OCI-LY3 (cell line): ENCODE data around the gene WDR90.

Experiments
- EZH2phosphoT487 ChIP-seq: fragments of 200-600 bp; shearing (Covaris generic); IDR thresholded peaks from 2 replicates; pipeline ENCODE4 v1.6.1; 2018; ENCODE audit warnings: antibody characterized with exemption, mixed run types, low read depth
- TF ChIP-seq, protein P1 (sequence below): fragments of 200-600, 300-600 bp; sonication (generic); IDR thresholded peaks from 2 replicates; pipeline ENCODE4 v1.5.1; 2014; ENCODE audit warnings: antibody characterized with exemption, low read length, low read depth

DNA sequence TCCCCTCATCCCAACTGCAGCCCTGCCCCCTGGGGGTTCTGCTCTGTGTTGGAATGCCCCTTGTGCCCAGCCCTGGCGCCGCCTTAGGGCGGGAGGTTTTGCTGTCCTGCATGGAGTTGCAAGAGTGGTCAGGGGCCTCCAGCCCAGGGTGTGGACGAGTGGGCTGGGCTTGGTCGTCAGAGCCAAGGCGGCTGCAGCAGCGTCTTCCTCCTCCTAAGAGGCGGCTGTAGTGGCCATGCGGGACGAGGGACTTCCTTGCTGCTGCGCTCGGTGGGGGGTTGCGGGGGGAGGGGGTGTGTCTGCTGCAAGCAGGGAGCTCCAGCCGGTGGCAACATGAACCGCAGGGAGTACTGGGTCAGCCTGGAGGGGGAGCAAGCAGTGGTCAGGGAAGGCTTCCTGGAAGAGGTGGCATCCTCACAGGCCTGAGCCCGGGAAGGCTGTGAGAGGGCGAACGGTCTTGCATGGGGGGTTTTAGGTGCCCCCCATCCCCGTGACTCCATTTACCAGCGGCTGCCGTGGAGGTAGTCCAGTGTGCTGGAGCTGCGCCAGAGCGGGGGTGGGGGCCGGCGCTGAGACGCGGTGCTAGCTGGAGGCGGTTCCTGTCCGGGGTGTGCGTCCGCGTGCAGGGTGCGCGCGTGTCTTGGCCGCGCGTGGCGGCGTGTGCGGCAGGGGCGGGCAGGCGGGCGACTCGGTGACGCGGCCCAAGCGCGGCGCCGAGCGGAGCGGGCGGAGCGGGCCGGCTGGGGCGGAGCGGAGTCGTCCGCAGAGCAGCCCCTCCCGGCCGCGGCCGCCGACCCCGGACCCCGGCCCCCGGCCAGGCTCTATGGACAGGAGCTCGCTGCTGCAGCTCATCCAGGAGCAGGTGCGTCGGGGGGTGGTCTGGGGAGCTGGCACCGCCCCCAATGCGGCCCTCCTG, 26.1 kb downstream of the WDR90 start, which contains the start of gene RHBDL1:
- TF ChIP-seq, protein P1, sequence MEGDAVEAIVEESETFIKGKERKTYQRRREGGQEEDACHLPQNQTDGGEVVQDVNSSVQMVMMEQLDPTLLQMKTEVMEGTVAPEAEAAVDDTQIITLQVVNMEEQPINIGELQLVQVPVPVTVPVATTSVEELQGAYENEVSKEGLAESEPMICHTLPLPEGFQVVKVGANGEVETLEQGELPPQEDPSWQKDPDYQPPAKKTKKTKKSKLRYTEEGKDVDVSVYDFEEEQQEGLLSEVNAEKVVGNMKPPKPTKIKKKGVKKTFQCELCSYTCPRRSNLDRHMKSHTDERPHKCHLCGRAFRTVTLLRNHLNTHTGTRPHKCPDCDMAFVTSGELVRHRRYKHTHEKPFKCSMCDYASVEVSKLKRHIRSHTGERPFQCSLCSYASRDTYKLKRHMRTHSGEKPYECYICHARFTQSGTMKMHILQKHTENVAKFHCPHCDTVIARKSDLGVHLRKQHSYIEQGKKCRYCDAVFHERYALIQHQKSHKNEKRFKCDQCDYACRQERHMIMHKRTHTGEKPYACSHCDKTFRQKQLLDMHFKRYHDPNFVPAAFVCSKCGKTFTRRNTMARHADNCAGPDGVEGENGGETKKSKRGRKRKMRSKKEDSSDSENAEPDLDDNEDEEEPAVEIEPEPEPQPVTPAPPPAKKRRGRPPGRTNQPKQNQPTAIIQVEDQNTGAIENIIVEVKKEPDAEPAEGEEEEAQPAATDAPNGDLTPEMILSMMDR: no peak
- no peak for TF ChIP-seq EZH2phosphoT487
